H1 (cell line): ENCODE results near the gene SLC35B2. TPM values are rescaled to one million over a fixed set of nuclear protein-coding genes. Genes with fewer than 3 reads are reported as not detected.

Source experiments
- CTCF ChIA-PET: fragments of 300-600 bp; sonication (Branson Sonifier 250); formaldehyde crosslinking; loops from one replicate; lab custom pipeline; 2021; ENCODE audit not compliant: partially characterized antibody; lab: Charles Lee
- POLR2A ChIA-PET: fragments of 300-600 bp; sonication (Branson Sonifier 250); formaldehyde crosslinking; loops from one replicate; lab custom pipeline; 2021; ENCODE audit warnings: inconsistent platforms; ENCODE audit not compliant: partially characterized antibody; lab: Charles Lee
- DNase-seq, 2 experiments: peaks; one replicate each; pipeline versions ENCODE4 v3.0.0 to v3.0.0-alpha.2; 2010 to 2022; ENCODE audit warnings: low spot score in 2 of 2, low read depth in 1 of 2, mixed read lengths in 1 of 2
- FAIRE-seq: peaks from 2 replicates; lab custom pipeline; 2011; peaks lifted over from hg19 to GRCh38; lab: Jason Lieb, UNC
- H2AFZ ChIP-seq: 2 replicates; pipeline ENCODE4 v1.8.1; 2012; ENCODE audit warnings: low read length, inconsistent platforms
- H2AK5ac ChIP-seq: 2 replicates; pipeline ENCODE4 v1.6.1; 2013; ENCODE audit warnings: low read depth, low read length
- H2BK120ac ChIP-seq: replicated peaks from 2 replicates; pipeline ENCODE3; 2013; ENCODE audit warnings: low read depth, low read length, inconsistent platforms
- H2BK12ac ChIP-seq: 2 replicates; pipeline ENCODE4 v1.6.1; 2013; ENCODE audit warnings: low read depth, low read length
- H2BK15ac ChIP-seq: 2 replicates; pipeline ENCODE4 v1.6.1; 2013; ENCODE audit warnings: low read length
- H2BK20ac ChIP-seq: 2 replicates; pipeline ENCODE4 v1.6.1; 2013; ENCODE audit warnings: low read length
- H2BK5ac ChIP-seq: 2 replicates; pipeline ENCODE4 v1.6.1; 2013; ENCODE audit warnings: low read depth, low read length
- H3K14ac ChIP-seq: 2 replicates; pipeline ENCODE4 v1.6.1; 2013; ENCODE audit warnings: inconsistent platforms; ENCODE audit not compliant: insufficient read length
- H3K18ac ChIP-seq: 2 replicates; pipeline ENCODE4 v1.6.1; 2013; ENCODE audit warnings: low read length; ENCODE audit errors: extremely low read depth
- H3K23ac ChIP-seq: 2 replicates; pipeline ENCODE4 v1.6.1; 2013; ENCODE audit warnings: inconsistent platforms; ENCODE audit not compliant: insufficient read length
- H3K23me2 ChIP-seq: 2 replicates; pipeline ENCODE4 v1.6.1; 2013; ENCODE audit warnings: low read depth, low read length
- H3K27ac ChIP-seq: 2 replicates; pipeline ENCODE4 v1.6.1; 2011; ENCODE audit warnings: low read depth, low read length, inconsistent platforms
- H3K27me3 ChIP-seq, 4 experiments: replicated peaks in 1 of 4; 1 replicate in 1 of 4; 2 replicates in 3 of 4; pipeline versions ENCODE4 v1.6.1 to v1.8.1; 2011 to 2013; ENCODE audit warnings: low read length in 3 of 4, mild to moderate bottlenecking in 3 of 4, inconsistent platforms in 2 of 4, mixed read lengths in 2 of 4, moderate library complexity in 1 of 4; ENCODE audit not compliant: control insufficient read depth in 3 of 4, insufficient read depth in 3 of 4; ENCODE audit errors: extremely low read depth in 1 of 4
- H3K36me3 ChIP-seq, 4 experiments: 2 replicates each; pipeline versions ENCODE4 v1.6.1 to v1.8.1; 2011 to 2013; ENCODE audit warnings: mild to moderate bottlenecking in 4 of 4, low read length in 3 of 4, moderate library complexity in 2 of 4, control low read depth in 1 of 4, inconsistent platforms in 1 of 4; ENCODE audit not compliant: insufficient read depth in 4 of 4, control insufficient read depth in 2 of 4
- H3K4ac ChIP-seq: replicated peaks from 2 replicates; pipeline ENCODE3; 2013; ENCODE audit warnings: low read length, low read depth, mixed read lengths, inconsistent platforms; ENCODE audit not compliant: insufficient read length
- H3K4me1 ChIP-seq, 4 experiments: replicated peaks in 1 of 4; 1 replicate in 1 of 4; 2 replicates in 3 of 4; pipeline versions ENCODE4 v1.6.1 to v1.8.1; 2011 to 2013; ENCODE audit warnings: low read length in 3 of 4, inconsistent platforms in 2 of 4, mixed read lengths in 1 of 4; ENCODE audit not compliant: insufficient read depth in 4 of 4, control insufficient read depth in 3 of 4
- H3K4me2 ChIP-seq, 2 experiments: 2 replicates each; pipeline versions ENCODE4 v1.6.1 to v1.8.1; 2011 to 2013; ENCODE audit warnings: low read depth in 2 of 2, low read length in 2 of 2, control low read depth in 1 of 2, inconsistent platforms in 1 of 2, mild to moderate bottlenecking in 1 of 2; ENCODE audit not compliant: insufficient read depth in 1 of 2
- H3K4me3 ChIP-seq, 4 experiments: fragments of 200-600, 300-600 bp in 1 of 4; sonication (generic), shearing (Covaris generic), sonication (Bioruptor Twin) in 1 of 4; 2 replicates each; pipeline versions ENCODE4 v1.5.1 to v1.8.1; 2011 to 2016; ENCODE audit warnings: low read length in 4 of 4, low read depth in 3 of 4, control low read depth in 2 of 4, inconsistent platforms in 2 of 4, mild to moderate bottlenecking in 2 of 4, mixed read lengths in 1 of 4, moderate library complexity in 1 of 4; ENCODE audit not compliant: insufficient read depth in 2 of 4; ENCODE audit errors: extremely low read depth in 1 of 4
- H3K56ac ChIP-seq: replicated peaks from 2 replicates; pipeline ENCODE3; 2013; ENCODE audit warnings: low read depth, mild to moderate bottlenecking, mixed read lengths, low read length, inconsistent platforms; ENCODE audit not compliant: insufficient read length
- H3K79me1 ChIP-seq: 2 replicates; pipeline ENCODE4 v1.6.1; 2013; ENCODE audit warnings: low read depth, low read length, control low read depth
- H3K79me2 ChIP-seq, 2 experiments: 2 replicates each; pipeline versions ENCODE4 v1.6.1 to v1.8.1; 2012 to 2013; ENCODE audit warnings: low read length in 2 of 2, mild to moderate bottlenecking in 2 of 2, inconsistent platforms in 1 of 2; ENCODE audit not compliant: insufficient read depth in 2 of 2, control insufficient read depth in 1 of 2
- H3K9ac ChIP-seq, 4 experiments: replicated peaks in 1 of 4; 1 replicate in 1 of 4; 2 replicates in 3 of 4; pipeline versions ENCODE4 v1.6.1 to v1.8.1; 2011 to 2013; ENCODE audit warnings: low read depth in 3 of 4, low read length in 3 of 4, control low read depth in 2 of 4, mild to moderate bottlenecking in 2 of 4, moderate library complexity in 2 of 4, inconsistent platforms in 1 of 4; ENCODE audit errors: extremely low read depth in 1 of 4
- H3K9me3 ChIP-seq, 2 experiments: 2 replicates each; pipeline versions ENCODE4 v1.6.1 to v1.8.1; 2012 to 2013; ENCODE audit warnings: mild to moderate bottlenecking in 2 of 2, moderate library complexity in 2 of 2, control low read depth in 1 of 2, inconsistent platforms in 1 of 2, low read depth in 1 of 2, low read length in 1 of 2, mixed read lengths in 1 of 2; ENCODE audit not compliant: insufficient read depth in 2 of 2
- H4K20me1 ChIP-seq, 2 experiments: replicated peaks in 1 of 2; 2 replicates each; pipeline versions ENCODE3 to v1.8.1; 2011 to 2013; ENCODE audit warnings: inconsistent platforms in 2 of 2, low read length in 2 of 2, mild to moderate bottlenecking in 1 of 2; ENCODE audit not compliant: insufficient read depth in 2 of 2, control insufficient read depth in 1 of 2
- H4K5ac ChIP-seq: 2 replicates; pipeline ENCODE4 v1.6.1; 2013; ENCODE audit warnings: low read length, low read depth, mixed read lengths, inconsistent platforms; ENCODE audit not compliant: insufficient read length
- H4K8ac ChIP-seq: 2 replicates; pipeline ENCODE4 v1.8.0; 2013; ENCODE audit warnings: mild to moderate bottlenecking, moderate library complexity, low read length, inconsistent platforms; ENCODE audit not compliant: insufficient read depth; ENCODE audit errors: extremely low read depth
- H4K91ac ChIP-seq: replicated peaks from 2 replicates; pipeline ENCODE3; 2013; ENCODE audit warnings: low read length, mixed read lengths, inconsistent platforms; ENCODE audit not compliant: insufficient read length
- RFX5 ChIP-seq: IDR thresholded peaks from 2 replicates; pipeline ENCODE4 v1.6.1; 2011; ENCODE audit warnings: low read depth, low read length, improper control_type of control experiment, borderline replicate concordance
- RNF2 ChIP-seq: fragments of 200-900, 300-1000 bp; sonication (generic); IDR thresholded peaks from 2 replicates; pipeline ENCODE4 v1.7.1; 2016; ENCODE audit warnings: borderline replicate concordance, low read depth, mild to moderate bottlenecking, antibody characterized with exemption, low read length; ENCODE audit not compliant: poor library complexity, severe bottlenecking; ENCODE audit errors: missing control alignments
- SIN3A ChIP-seq, 2 experiments: IDR thresholded peaks in 1 of 2; conservative IDR thresholded peaks in 1 of 2; 2 replicates each; pipeline ENCODE4 v1.6.1; 2011 to 2012; ENCODE audit warnings: low read length in 2 of 2, improper control_type of control experiment in 1 of 2, low read depth in 1 of 2, mild to moderate bottlenecking in 1 of 2
- TAF1 ChIP-seq: IDR thresholded peaks from 2 replicates; pipeline ENCODE4 v1.6.1; 2011; ENCODE audit warnings: mild to moderate bottlenecking, low read depth, low read length
- USF2 ChIP-seq: IDR thresholded peaks from 2 replicates; pipeline ENCODE4 v1.6.1; 2011; ENCODE audit warnings: low read length, improper control_type of control experiment
- WGBS, 2 experiments: shearing (Covaris generic) in 1 of 2; methylation state at CpG; one replicate each; pipeline versions ENCODE4 v1.1.6 to v1.1.7; 2013 to 2015; ENCODE audit warnings: low lambda C conversion rate in 2 of 2, mixed read lengths in 2 of 2, inconsistent platforms in 1 of 2, low coverage in 1 of 2, missing lambda C conversion rate in 1 of 2; ENCODE audit not compliant: insufficient replicate concordance in 2 of 2, insufficient coverage in 1 of 2, insufficient read length in 1 of 2; ENCODE audit errors: extremely low coverage in 1 of 2, missing lambda C conversion rate in 1 of 2; 5-methylcytosine and 5-hydroxymethylcytosine counted together
- polyA plus RNA-seq, 7 experiments: library from polyadenylated mRNA; depleted of rRNA in 3 of 7; stranded (reverse) in 5 of 7; unstranded in 2 of 7; fragments of >200 nt in 5 of 7; fragments of 200-250 nt in 2 of 7; gene quantifications; 1 replicate in 5 of 7; 2 replicates in 1 of 7; 4 replicates in 1 of 7; pipeline versions ENCODE4 v1.2.1 to v1.2.3, GENCODE V29; 2011 to 2013; ENCODE audit warnings: missing spikeins in 2 of 7, mixed read lengths in 2 of 7
- total RNA-seq: library from RNA; stranded (reverse); fragmentation: NEBNext Ultra II Directional; extraction: Animal tissue kit (Norgen Biotek cat#: 25700); gene quantifications from 2 replicates; pipeline ENCODE4 v1.2.1, GENCODE V29; 2021

Gene SLC35B2
- total and polyA plus RNA-seq, 2 of the 8 experiments (the other 6 are each of a cell fraction or from before 2014, with no cell fraction given), result 29.5 to 65.0 TPM

GRCh38 chr6:44270526-44271405 lies 13.4 kb upstream of the SLC35B2 start:
- peaks cover 12 to 33% (median 14%) of the 10 kb centered on the region in 4 experiments for H3K4me1 ChIP-seq
- H4K91ac ChIP-seq, result no peak overlapping the region
- H3K79me1 ChIP-seq, result no peaks in the 10 kb centered on the region; the same call in 1 of the 2 replicates
- no peak overlapping the region for H3K27ac ChIP-seq
- no peak overlapping the region for H3K14ac ChIP-seq
- no peak overlapping the region; the same call in 1 of the 2 replicates for H3K18ac ChIP-seq
- H2BK120ac ChIP-seq, result no peak overlapping the region
- no peak overlapping the region for H2AFZ ChIP-seq
- no peak overlapping the region for H3K23ac ChIP-seq
- H3K9ac ChIP-seq, result no peak overlapping the region
- H3K56ac ChIP-seq, result no peak overlapping the region
- TF ChIP-seq USF2 (no peak), TAF1 (peak; percentile 25; the same call in 1 of the 2 replicates), SIN3A (conservative IDR thresholded peaks at IDR 0.05 in 1 of 2, IDR thresholded peaks at IDR 0.05 in 1 of 2; ENCODE audit: low read depth in 1 of 2, low read length in 2 of 2) (no peak), RFX5 (no peak), RNF2 (no peak)
- H3K27me3 ChIP-seq, result peaks cover 0 to 3% (median 1%) of the 10 kb centered on the region in 4 experiments; a peak in 2 of 7 replicates
- peak overlapping the region; percentile 33 to 60 (median 46) for H3K4me3 ChIP-seq
- FAIRE-seq, result no peak
- H4K5ac ChIP-seq, result no peak overlapping the region
- H2BK12ac ChIP-seq, result no peak overlapping the region; the same call in 1 of the 2 replicates
- H4K20me1 ChIP-seq, result peaks cover 0 to 3% of the 10 kb centered on the region in 2 experiments
- no peaks in the 10 kb centered on the region for H3K9me3 ChIP-seq
- peaks cover 6% of the 10 kb centered on the region; the same call in 1 of the 2 replicates for H3K23me2 ChIP-seq
- no peak overlapping the region for H2AK5ac ChIP-seq
- H3K36me3 ChIP-seq, result peaks cover 0 to 9% (median 3%) of the 10 kb centered on the region in 4 experiments; a peak in 4 of 8 replicates
- H3K79me2 ChIP-seq, result no peaks in the 10 kb centered on the region
- no peak overlapping the region for H4K8ac ChIP-seq
- peak in 1 of 2 experiments; percentile 90 for DNase-seq
- H2BK15ac ChIP-seq, result no peak overlapping the region
- H3K4ac ChIP-seq, result no peak overlapping the region
- 0% methylated on average over 6 of the region's 90 CpGs; no CpG with 5 or more reads in 1 of the 2 experiments for WGBS, 2 experiments
- peak overlapping the region; percentile 74 to 82 for H3K4me2 ChIP-seq
- no peak overlapping the region for H2BK20ac ChIP-seq
- ChIA-PET CTCF (interaction anchor here (0.6 to 19.0 kb wide), 9 partner anchors 13 to 812 kb away, joined by 3 to 330 read pairs (median 4); partner anchors contain the start of genes AARS2 and SLC35B2), POLR2A (interaction anchor here (1.0 to 12.0 kb wide), 10 partner anchors 9 to 59 kb away, joined by 3 to 138 read pairs (median 7); partner anchors contain the start of genes AARS2, HSP90AB1 and SLC35B2)
- 0 out of 2 replicates have a peak overlapping the region, but pooled peaks have one; percentile 4 for H2BK5ac ChIP-seq
